ENCODE measurements around the gene WSB1.

- TF ChIP-seq POLR2AphosphoS5 (IDR thresholded peaks at IDR 0.05; ENCODE audit: control insufficient read depth, insufficient read depth, low read depth, low read length) (no peak), MLX (CRISPR knock-in tag; conservative IDR thresholded peaks at IDR 0.05) (no peak), TARDBP (IDR thresholded peaks at IDR 0.05) (no peak), ERF (CRISPR knock-in tag; IDR thresholded peaks at IDR 0.05) (no peak), GABPB1 (CRISPR knock-in tag; IDR thresholded peaks at IDR 0.05) (no peak), CTCF (IDR thresholded peaks at IDR 0.05 in 2 of 3, conservative IDR thresholded peaks at IDR 0.05 in 1 of 3; ENCODE audit: insufficient read depth in 2 of 3, low read depth in 1 of 3, low read length in 3 of 3) (no peak), XRCC5 (IDR thresholded peaks at IDR 0.05; ENCODE audit: low read depth, low read length) (no peak), ZNF212 (CRISPR knock-in tag; IDR thresholded peaks at IDR 0.05) (no peak), MYC (IDR thresholded peaks at IDR 0.05; ENCODE audit: low read depth, low read length) (no peak), MYC (CRISPR knock-in tag; IDR thresholded peaks at IDR 0.05; ENCODE audit: borderline replicate concordance, low read depth) (no peak), YY1 (IDR thresholded peaks at IDR 0.05; ENCODE audit: borderline replicate concordance in 1 of 3, control insufficient read depth in 1 of 3, extremely low read depth in 1 of 3, insufficient read depth in 3 of 3, insufficient read length in 1 of 3, insufficient replicate concordance in 2 of 3, low read depth in 1 of 3, low read length in 2 of 3) (no peak)
Observed at GRCh38 chr17:27264068-27264812, 29.7 kb upstream of the WSB1 start.
